DOHH2 (cell line): ENCODE data around the gene MACF1.

ENCODE experiments used
- H3F3A ChIP-seq: fragments of 200-600 bp; sonication (generic), shearing (Covaris generic); 2 replicates; pipeline ENCODE4 v1.6.0; 2016; ENCODE audit warnings: antibody characterized with exemption, mild to moderate bottlenecking; ENCODE audit not compliant: control insufficient read depth, insufficient read depth
- H3K27ac ChIP-seq: fragments of 200-600 bp; sonication (generic); 2 replicates; pipeline ENCODE4 v1.5.1; 2014; ENCODE audit warnings: low read depth, mild to moderate bottlenecking, low read length, moderate library complexity
- H3K27me3 ChIP-seq: fragments of 200-600 bp; sonication (generic); 2 replicates; pipeline ENCODE4 v1.6.1; 2014; ENCODE audit warnings: mild to moderate bottlenecking, low read length, mixed read lengths; ENCODE audit not compliant: control insufficient read depth
- H3K36me3 ChIP-seq: fragments of 200-600 bp; sonication (generic); 2 replicates; pipeline ENCODE4 v1.6.1; 2014; ENCODE audit warnings: mild to moderate bottlenecking, low read length, moderate library complexity, mixed read lengths; ENCODE audit not compliant: control insufficient read depth
- H3K4me1 ChIP-seq: fragments of 200-600 bp; sonication (generic); 2 replicates; pipeline ENCODE4 v1.6.1; 2014; ENCODE audit warnings: mild to moderate bottlenecking, low read length, mixed read lengths; ENCODE audit not compliant: control insufficient read depth
- H3K4me2 ChIP-seq: fragments of 200-600 bp; sonication (generic); 2 replicates; pipeline ENCODE4 v1.6.0; 2014; ENCODE audit warnings: mild to moderate bottlenecking, low read length, moderate library complexity
- H3K4me3 ChIP-seq: fragments of 200-600 bp; sonication (generic); 2 replicates; pipeline ENCODE4 v1.5.1; 2014; ENCODE audit warnings: mild to moderate bottlenecking, low read length, mixed read lengths
- H3K79me2 ChIP-seq: fragments of 200-600 bp; sonication (generic); 2 replicates; pipeline ENCODE4 v1.6.1; 2014; ENCODE audit warnings: mild to moderate bottlenecking, low read length, mixed read lengths; ENCODE audit not compliant: control insufficient read depth
- H3K9me2 ChIP-seq: fragments of 200-600 bp; sonication (generic); replicated peaks from 2 replicates; pipeline ENCODE4 v1.6.1; 2014; ENCODE audit warnings: mild to moderate bottlenecking, low read length, mixed read lengths; ENCODE audit not compliant: control insufficient read depth
- H3K9me3 ChIP-seq: fragments of 200-600 bp; sonication (generic); 2 replicates; pipeline ENCODE4 v1.6.1; 2014; ENCODE audit warnings: antibody characterized with exemption, low read length, mixed read lengths; ENCODE audit not compliant: control insufficient read depth, insufficient read depth
- H4K20me1 ChIP-seq: fragments of 200-600 bp; sonication (generic); 2 replicates; pipeline ENCODE4 v1.6.0; 2014; ENCODE audit warnings: low read depth, mild to moderate bottlenecking, antibody characterized with exemption, low read length, moderate library complexity; ENCODE audit not compliant: control insufficient read depth, insufficient read depth
- CTCF ChIP-seq: fragments of 200-600 bp; sonication (generic); IDR thresholded peaks from one replicate; pipeline ENCODE4 v1.5.1; 2014; ENCODE audit warnings: antibody characterized with exemption, mild to moderate bottlenecking, low read depth, low read length; ENCODE audit not compliant: poor library complexity, severe bottlenecking
- EZH2phosphoT487 ChIP-seq: fragments of 200-600 bp; sonication (generic); IDR thresholded peaks from 2 replicates; pipeline ENCODE4 v1.6.1; 2017; ENCODE audit warnings: borderline replicate concordance, mild to moderate bottlenecking, antibody characterized with exemption, low read length, moderate library complexity, mixed read lengths

Gene MACF1

GRCh38 chr1:39407510-39407895, 203.0 kb downstream of the MACF1 start:
- Histone ChIP-seq H3K4me2 (0 out of 2 replicates have a peak overlapping the region, but pooled peaks have one; percentile 70), H3K36me3 (no peaks in the 10 kb centered on the region), H4K20me1 (peaks cover 9% of the 10 kb centered on the region), H3F3A (peaks cover 4% of the 10 kb centered on the region; the same call in 1 of the 2 replicates), H3K9me2 (no peaks in the 10 kb centered on the region), H3K27me3 (no peaks in the 10 kb centered on the region; the same call in 1 of the 2 replicates), H3K4me3 (no peak overlapping the region), H3K79me2 (peaks cover 3% of the 10 kb centered on the region; the same call in 1 of the 2 replicates), H3K4me1 (peaks cover 29% of the 10 kb centered on the region), H3K9me3 (no peaks in the 10 kb centered on the region), H3K27ac (no peak overlapping the region)
- TF ChIP-seq CTCF: no peak
- no peak for TF ChIP-seq EZH2phosphoT487

GRCh38 chr1:39407896-39408640, 203.6 kb downstream of the MACF1 start:
- no peak for TF ChIP-seq CTCF
- no peak for TF ChIP-seq EZH2phosphoT487
- Histone ChIP-seq H4K20me1 (peaks cover 9% of the 10 kb centered on the region), H3F3A (peaks cover 4% of the 10 kb centered on the region; the same call in 1 of the 2 replicates), H3K9me3 (no peaks in the 10 kb centered on the region), H3K79me2 (peaks cover 3% of the 10 kb centered on the region; the same call in 1 of the 2 replicates), H3K27me3 (no peaks in the 10 kb centered on the region; the same call in 1 of the 2 replicates), H3K4me2 (peak overlapping the region; percentile 70), H3K9me2 (no peaks in the 10 kb centered on the region), H3K4me1 (peaks cover 29% of the 10 kb centered on the region), H3K4me3 (peak overlapping the region; percentile 81), H3K27ac (no peak overlapping the region), H3K36me3 (no peaks in the 10 kb centered on the region; the same call in 1 of the 2 replicates)

DNA sequence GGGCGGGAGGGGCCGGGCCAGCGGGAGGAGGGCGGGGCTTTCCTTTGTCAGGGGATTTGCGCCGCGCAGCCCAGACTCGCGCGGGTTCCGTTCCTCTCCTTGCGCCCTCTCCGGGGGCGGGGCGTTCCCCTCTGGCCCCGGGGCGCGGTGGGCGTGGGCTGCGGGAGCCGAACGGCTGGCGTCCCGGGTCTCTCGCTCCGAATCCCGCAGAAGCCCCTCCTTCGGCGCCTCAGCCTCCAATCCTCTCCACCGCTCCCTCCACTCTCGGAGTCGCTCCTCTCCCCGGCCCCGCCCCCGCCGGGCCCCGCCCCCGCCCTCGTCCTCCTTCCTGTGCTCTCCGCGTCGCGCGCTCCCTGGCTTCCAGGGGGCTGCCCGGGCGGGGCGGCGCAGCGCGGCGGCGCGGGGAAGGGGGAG, 204.2 kb downstream of the MACF1 start:
- Histone ChIP-seq H3K36me3 (no peaks in the 10 kb centered on the region; the same call in 1 of the 2 replicates), H3F3A (peaks cover 4% of the 10 kb centered on the region; the same call in 1 of the 2 replicates), H3K4me3 (peak overlapping the region; percentile 81), H3K79me2 (peaks cover 3% of the 10 kb centered on the region; the same call in 1 of the 2 replicates), H3K4me2 (peak overlapping the region; percentile 83), H3K27ac (no peak overlapping the region), H3K27me3 (no peaks in the 10 kb centered on the region; the same call in 1 of the 2 replicates), H4K20me1 (peaks cover 9% of the 10 kb centered on the region), H3K4me1 (peaks cover 29% of the 10 kb centered on the region), H3K9me3 (no peaks in the 10 kb centered on the region), H3K9me2 (no peaks in the 10 kb centered on the region)
- TF ChIP-seq CTCF (no peak), EZH2phosphoT487 (no peak)
